ENCODE data around the gene ADAM22. TPM values are rescaled to one million over a fixed set of nuclear protein-coding genes. Genes with fewer than 3 reads are reported as not detected.

The ADAM22 gene
- total and polyA plus RNA-seq, 2 experiments from 2014 or later, result 1.6 to 9.8 TPM

DNA sequence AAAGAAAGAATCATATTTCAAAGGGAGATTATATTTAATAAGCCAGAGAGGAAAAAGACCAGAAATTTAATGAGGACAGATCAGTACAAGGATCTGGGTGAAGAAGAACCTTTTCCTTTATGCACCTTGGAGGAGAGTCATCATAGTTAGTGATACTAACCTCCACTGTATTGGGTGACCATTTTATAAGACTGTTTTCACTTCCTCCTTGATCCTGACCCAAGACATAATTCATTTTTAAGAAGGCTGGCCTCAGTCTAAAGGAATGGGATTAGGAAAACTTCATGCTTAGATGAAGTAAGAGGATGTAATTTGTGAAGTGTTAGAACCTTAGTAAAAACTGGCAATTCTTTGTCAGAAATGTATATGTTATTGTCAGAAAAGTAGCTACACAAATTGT lies 68.6 kb downstream of the ADAM22 start:
- DNase-seq (ENCODE audit: low spot score), result no peak
- TF ChIP-seq EZH2 (IDR thresholded peaks at IDR 0.05; ENCODE audit: borderline replicate concordance), result no peak
- TF ChIP-seq EZH2phosphoT487 (IDR thresholded peaks at IDR 0.05; ENCODE audit: low read depth, severe bottlenecking, unreplicated experiment), result no peak
- TF ChIP-seq, protein P1, sequence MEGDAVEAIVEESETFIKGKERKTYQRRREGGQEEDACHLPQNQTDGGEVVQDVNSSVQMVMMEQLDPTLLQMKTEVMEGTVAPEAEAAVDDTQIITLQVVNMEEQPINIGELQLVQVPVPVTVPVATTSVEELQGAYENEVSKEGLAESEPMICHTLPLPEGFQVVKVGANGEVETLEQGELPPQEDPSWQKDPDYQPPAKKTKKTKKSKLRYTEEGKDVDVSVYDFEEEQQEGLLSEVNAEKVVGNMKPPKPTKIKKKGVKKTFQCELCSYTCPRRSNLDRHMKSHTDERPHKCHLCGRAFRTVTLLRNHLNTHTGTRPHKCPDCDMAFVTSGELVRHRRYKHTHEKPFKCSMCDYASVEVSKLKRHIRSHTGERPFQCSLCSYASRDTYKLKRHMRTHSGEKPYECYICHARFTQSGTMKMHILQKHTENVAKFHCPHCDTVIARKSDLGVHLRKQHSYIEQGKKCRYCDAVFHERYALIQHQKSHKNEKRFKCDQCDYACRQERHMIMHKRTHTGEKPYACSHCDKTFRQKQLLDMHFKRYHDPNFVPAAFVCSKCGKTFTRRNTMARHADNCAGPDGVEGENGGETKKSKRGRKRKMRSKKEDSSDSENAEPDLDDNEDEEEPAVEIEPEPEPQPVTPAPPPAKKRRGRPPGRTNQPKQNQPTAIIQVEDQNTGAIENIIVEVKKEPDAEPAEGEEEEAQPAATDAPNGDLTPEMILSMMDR (IDR thresholded peaks at IDR 0.05; ENCODE audit: poor library complexity), result no peak
- Histone ChIP-seq H3K4me2 (no peak overlapping the region), H3K9me3 (ENCODE audit: low read depth) (no peaks in the 10 kb centered on the region), H2AFZ (no peak overlapping the region), H3K79me2 (no peaks in the 10 kb centered on the region), H3K27ac (no peak overlapping the region), H3K36me3 (replicated peaks; ENCODE audit: insufficient read depth, low read depth) (no peaks in the 10 kb centered on the region), H3K27me3 (no peaks in the 10 kb centered on the region), H3K4me1 (ENCODE audit: insufficient read depth) (no peaks in the 10 kb centered on the region), H3K4me3 (no peak overlapping the region), H3K9me2 (replicated peaks; ENCODE audit: insufficient read depth) (no peaks in the 10 kb centered on the region), H4K20me1 (ENCODE audit: insufficient read depth, poor library complexity, severe bottlenecking) (no peaks in the 10 kb centered on the region)

DNA sequence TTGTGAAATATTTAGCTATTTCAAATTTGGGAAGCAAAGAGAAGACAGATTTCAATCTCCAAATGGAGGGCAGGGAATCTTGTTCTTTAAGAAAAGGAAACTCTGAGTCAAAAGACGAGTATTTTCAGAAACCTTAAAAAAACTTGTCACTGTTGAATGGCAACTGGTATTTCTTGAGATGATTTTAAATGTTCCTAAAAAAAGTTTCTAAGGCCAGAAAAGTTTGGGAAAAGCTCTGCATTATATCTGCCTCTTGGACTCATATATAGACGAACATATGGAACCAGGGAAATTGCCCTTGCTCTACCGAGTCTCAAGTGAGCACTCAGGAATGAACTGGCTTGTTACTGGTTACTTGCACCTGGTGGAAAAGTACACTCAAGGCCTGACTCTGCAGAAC lies 69.5 kb downstream of the ADAM22 start:
- H3K36me3 ChIP-seq (replicated peaks; ENCODE audit: insufficient read depth, low read depth), result no peaks in the 10 kb centered on the region
- no peak overlapping the region for H2AFZ ChIP-seq
- WGBS (ENCODE audit: low lambda C conversion rate, missing lambda C conversion rate), result 92% methylated on average over 3 of the region's 3 CpGs
- H3K27ac ChIP-seq, result no peak overlapping the region
- no peak overlapping the region for H3K4me3 ChIP-seq
- H3K79me2 ChIP-seq, result no peaks in the 10 kb centered on the region
- H3K4me2 ChIP-seq, result no peak overlapping the region
- no peak for DNase-seq (ENCODE audit: low spot score)
- H4K20me1 ChIP-seq (ENCODE audit: insufficient read depth, poor library complexity, severe bottlenecking), result no peaks in the 10 kb centered on the region
- H3K4me1 ChIP-seq (ENCODE audit: insufficient read depth), result no peaks in the 10 kb centered on the region
- no peaks in the 10 kb centered on the region for H3K9me3 ChIP-seq (ENCODE audit: low read depth)
- no peaks in the 10 kb centered on the region for H3K9me2 ChIP-seq (replicated peaks; ENCODE audit: insufficient read depth)
- TF ChIP-seq EZH2 (IDR thresholded peaks at IDR 0.05; ENCODE audit: borderline replicate concordance), result no peak
- TF ChIP-seq EZH2phosphoT487 (IDR thresholded peaks at IDR 0.05; ENCODE audit: low read depth, severe bottlenecking, unreplicated experiment), result no peak
- TF ChIP-seq, protein P1 (IDR thresholded peaks at IDR 0.05; ENCODE audit: poor library complexity), result no peak
- no peaks in the 10 kb centered on the region for H3K27me3 ChIP-seq

DNA sequence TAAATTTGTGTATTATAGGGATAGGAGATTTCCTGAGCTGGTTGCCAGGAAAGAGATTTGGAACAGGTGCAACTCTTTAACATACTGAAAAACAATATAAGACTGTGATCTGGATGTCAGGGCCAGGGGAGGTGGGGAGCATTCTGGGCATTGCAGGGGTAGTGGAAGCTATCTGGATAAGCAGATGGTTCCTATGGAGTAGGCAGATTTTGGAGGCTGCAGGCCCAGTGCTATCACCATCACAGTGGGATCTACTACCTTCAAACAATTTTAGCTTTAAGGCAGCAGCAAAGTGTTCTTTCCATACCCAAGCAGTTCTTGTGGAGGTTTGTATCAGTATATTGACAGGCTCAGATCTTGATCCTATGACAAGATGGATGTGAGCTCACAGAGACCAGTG lies 71.1 kb downstream of the ADAM22 start:
- Histone ChIP-seq H3K4me3 (no peak overlapping the region), H3K9me3 (ENCODE audit: low read depth) (no peaks in the 10 kb centered on the region), H3K9me2 (replicated peaks; ENCODE audit: insufficient read depth) (no peaks in the 10 kb centered on the region), H3K4me1 (ENCODE audit: insufficient read depth) (no peaks in the 10 kb centered on the region), H3K4me2 (no peak overlapping the region), H3K79me2 (no peaks in the 10 kb centered on the region), H4K20me1 (ENCODE audit: insufficient read depth, poor library complexity, severe bottlenecking) (no peaks in the 10 kb centered on the region), H2AFZ (no peak overlapping the region), H3K36me3 (replicated peaks; ENCODE audit: insufficient read depth, low read depth) (no peaks in the 10 kb centered on the region), H3K27me3 (no peaks in the 10 kb centered on the region), H3K27ac (no peak overlapping the region)
- TF ChIP-seq, protein P1 (IDR thresholded peaks at IDR 0.05; ENCODE audit: poor library complexity), result no peak
- TF ChIP-seq EZH2 (IDR thresholded peaks at IDR 0.05; ENCODE audit: borderline replicate concordance) (no peak), EZH2phosphoT487 (IDR thresholded peaks at IDR 0.05; ENCODE audit: low read depth, severe bottlenecking, unreplicated experiment) (no peak)
- DNase-seq (ENCODE audit: low spot score), result no peak

DNA sequence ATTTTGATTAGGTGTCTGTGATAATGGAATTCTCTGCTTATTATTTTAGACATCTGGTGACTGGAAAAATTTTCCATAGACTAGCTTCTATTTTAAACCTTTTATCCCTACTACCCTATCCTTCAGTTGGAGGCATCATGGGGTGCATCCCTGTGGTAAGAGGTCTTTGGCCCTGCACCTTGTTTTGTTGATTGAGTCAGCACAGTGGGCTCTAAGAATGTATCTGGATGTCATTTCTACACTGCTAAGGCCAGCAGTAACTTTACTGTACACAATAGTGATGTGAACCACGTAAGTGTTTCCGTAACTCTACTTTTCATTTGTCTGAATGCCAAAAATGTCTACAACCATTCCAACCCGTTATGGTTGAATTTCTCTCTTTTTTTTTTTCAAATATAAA lies 75.6 kb downstream of the ADAM22 start:
- no peaks in the 10 kb centered on the region for H4K20me1 ChIP-seq (ENCODE audit: insufficient read depth, poor library complexity, severe bottlenecking)

More for the DNA sequence above, 75.6 kb downstream of the ADAM22 start:
- Histone ChIP-seq H3K9me2 (replicated peaks; ENCODE audit: insufficient read depth) (no peaks in the 10 kb centered on the region), H3K9me3 (ENCODE audit: low read depth) (no peaks in the 10 kb centered on the region), H3K4me2 (no peak overlapping the region), H3K4me3 (no peak overlapping the region), H3K36me3 (replicated peaks; ENCODE audit: insufficient read depth, low read depth) (no peaks in the 10 kb centered on the region), H2AFZ (no peak overlapping the region), H3K27ac (no peak overlapping the region), H3K79me2 (no peaks in the 10 kb centered on the region), H3K4me1 (ENCODE audit: insufficient read depth) (no peaks in the 10 kb centered on the region), H3K27me3 (no peaks in the 10 kb centered on the region)
- TF ChIP-seq EZH2phosphoT487 (IDR thresholded peaks at IDR 0.05; ENCODE audit: low read depth, severe bottlenecking, unreplicated experiment), result no peak
- TF ChIP-seq EZH2 (IDR thresholded peaks at IDR 0.05; ENCODE audit: borderline replicate concordance), result no peak
- TF ChIP-seq, protein P1 (IDR thresholded peaks at IDR 0.05; ENCODE audit: poor library complexity), result no peak
- DNase-seq (ENCODE audit: low spot score), result no peak
- WGBS (ENCODE audit: low lambda C conversion rate, missing lambda C conversion rate), result 77% methylated on average over 3 of the region's 3 CpGs

Data from hepatocyte (in vitro differentiated cells).